Muscle of back (tissue), 11 donors: ENCODE measurements around the gene AASDHPPT. TPM values are rescaled to one million over a fixed set of nuclear protein-coding genes. Genes with fewer than 3 reads are reported as not detected.
A peak's percentile ranks its signal among the peaks of the same experiment; 100 is the strongest.

Experiments
- DNase-seq, 3 donors: peaks; one replicate each; pipeline versions ENCODE4 v3.0.0 to v3.0.0-alpha.2; 2013
- polyA plus RNA-seq, 10 donors: library from polyadenylated mRNA; unstranded; fragments of 120-200 nt; gene quantifications; one replicate each; pipeline ENCODE4 v1.2.1, GENCODE V29; 2013; ENCODE audit not compliant: insufficient read length in 10 of 10

AASDHPPT gene
- polyA plus RNA-seq, 10 donors = 47.0 to 70.7 (median 55.0) TPM

GRCh38 chr11:106076919-106077608 lies 398 bp upstream of the AASDHPPT start, which contains the start of gene KBTBD3:
Gene KBTBD3 (minus strand): TSS chr11:106077347. CDS start chr11:106059097, 18,250 bp downstream.
- DNase-seq = peak; percentile 100

GRCh38 chr11:106082096-106082495 lies 4.6 kb downstream of the AASDHPPT start:
- DNase-seq = no peak

GRCh38 chr11:106086135-106086534 lies 8.7 kb downstream of the AASDHPPT start:
- no peak for DNase-seq

- no peak for DNase-seq
Measured at GRCh38 chr11:106086850-106087249, 9.4 kb downstream of the AASDHPPT start.

- DNase-seq = peak; percentile 35 to 66 (median 42)
Measured at GRCh38 chr11:106087815-106088435, 10.5 kb downstream of the AASDHPPT start.

GRCh38 chr11:106088896-106089295 lies 11.4 kb downstream of the AASDHPPT start:
- DNase-seq = no peak

GRCh38 chr11:106091480-106092123 lies 14.1 kb downstream of the AASDHPPT start:
- no peak for DNase-seq

GRCh38 chr11:106092446-106092845 lies 15.0 kb downstream of the AASDHPPT start:
- DNase-seq = no peak

- DNase-seq = no peak
Measured at GRCh38 chr11:106098893-106099553, 21.6 kb downstream of the AASDHPPT start.

GRCh38 chr11:106101370-106101769 lies 23.9 kb downstream of the AASDHPPT start:
- DNase-seq = no peak

GRCh38 chr11:106101819-106102218 lies 24.4 kb downstream of the AASDHPPT start:
- DNase-seq = peak in 1 of 3 donors; percentile 24

- DNase-seq = no peak
Measured at GRCh38 chr11:106105986-106106385, 28.5 kb downstream of the AASDHPPT start.

GRCh38 chr11:106121570-106122320 lies 44.3 kb downstream of the AASDHPPT start:
- DNase-seq = no peak

- DNase-seq = no peak
Measured at GRCh38 chr11:106127604-106128003, 50.1 kb downstream of the AASDHPPT start.

- DNase-seq = no peak
Measured at GRCh38 chr11:106128740-106129139, 51.3 kb downstream of the AASDHPPT start.

GRCh38 chr11:106131998-106132397 lies 54.5 kb downstream of the AASDHPPT start:
- DNase-seq = no peak

GRCh38 chr11:106132582-106133354 lies 55.3 kb downstream of the AASDHPPT start:
- no peak for DNase-seq

- DNase-seq = no peak
Measured at GRCh38 chr11:106133529-106133928, 56.1 kb downstream of the AASDHPPT start.

- no peak for DNase-seq
Measured at GRCh38 chr11:106137061-106137460, 59.6 kb downstream of the AASDHPPT start.

GRCh38 chr11:106137758-106138157 lies 60.3 kb downstream of the AASDHPPT start:
- DNase-seq = no peak
